CD1c-positive myeloid dendritic cell (primary cell): Measurements from ENCODE around the gene ITGB3BP.
"Not testable (repeated sequence)": the region's sequence is repeated elsewhere in the genome, so short reads cannot be mapped to it uniquely, and the experiment has no call there.

Experiments used
- DNase-seq: peaks from one replicate; pipeline ENCODE4 v3.0.0-alpha.2; 2016; ENCODE audit errors: extremely low spot score

The ITGB3BP gene

GRCh38 chr1:63522891-63523728, at the start of gene ITGB3BP, which contains the start of gene EFCAB7:
ITGB3BP (minus strand) TSS chr1:63523225; CDS start chr1:63523133, 92 bp downstream.
EFCAB7 (plus strand) TSS chr1:63523525; CDS start chr1:63525573, 2,048 bp downstream.
- DNase-seq = peak; percentile 93

GRCh38 chr1:63572686-63573085, 49.7 kb upstream of the ITGB3BP start:
- DNase-seq = not testable (repeated sequence)

- DNase-seq = no peak
Observed at GRCh38 chr1:63569640-63570316, 46.8 kb upstream of the ITGB3BP start.

- no peak for DNase-seq
Observed at GRCh38 chr1:63569068-63569467, 46.0 kb upstream of the ITGB3BP start.

GRCh38 chr1:63563745-63564144, 40.7 kb upstream of the ITGB3BP start:
- DNase-seq = no peak

- DNase-seq = no peak
Observed at GRCh38 chr1:63559357-63559756, 36.3 kb upstream of the ITGB3BP start.

- peak; percentile 43 for DNase-seq
Observed at GRCh38 chr1:63557365-63557987, 34.5 kb upstream of the ITGB3BP start.

- no peak for DNase-seq
Observed at GRCh38 chr1:63555480-63555879, 32.5 kb upstream of the ITGB3BP start.

GRCh38 chr1:63548877-63549276, 25.9 kb upstream of the ITGB3BP start:
- DNase-seq = no peak

GRCh38 chr1:63548303-63548702, 25.3 kb upstream of the ITGB3BP start:
- DNase-seq = no peak

- DNase-seq = no peak
Observed at GRCh38 chr1:63547621-63548294, 24.7 kb upstream of the ITGB3BP start.

GRCh38 chr1:63545780-63546179, 22.8 kb upstream of the ITGB3BP start:
- DNase-seq = no peak

- peak; percentile 13 for DNase-seq
Observed at GRCh38 chr1:63537940-63538339, 14.9 kb upstream of the ITGB3BP start.

- no peak for DNase-seq
Observed at GRCh38 chr1:63537006-63537405, 14.0 kb upstream of the ITGB3BP start.

- no peak for DNase-seq
Observed at GRCh38 chr1:63534406-63534805, 11.4 kb upstream of the ITGB3BP start.

- no peak for DNase-seq
Observed at GRCh38 chr1:63533931-63534330, 10.9 kb upstream of the ITGB3BP start.

GRCh38 chr1:63532727-63533126, 9.7 kb upstream of the ITGB3BP start:
- DNase-seq = no peak

- no peak for DNase-seq
Observed at GRCh38 chr1:63524201-63524600, 1.2 kb upstream of the ITGB3BP start.

- DNase-seq = no peak
Observed at GRCh38 chr1:63523738-63524137, 713 bp upstream of the ITGB3BP start.

GRCh38 chr1:63516629-63517028, 6.4 kb downstream of the ITGB3BP start:
- DNase-seq = no peak

GRCh38 chr1:63512584-63512983, 10.4 kb downstream of the ITGB3BP start:
- no peak for DNase-seq

- no peak for DNase-seq
Observed at GRCh38 chr1:63509718-63510117, 13.3 kb downstream of the ITGB3BP start.
